Measurements from ENCODE around the gene HENMT1. TPM values are rescaled to one million over a fixed set of nuclear protein-coding genes. Genes with fewer than 3 reads are reported as not detected.

Gene HENMT1
- total RNA-seq, 1 donor from 2014 or later, result 3.7 TPM

DNA sequence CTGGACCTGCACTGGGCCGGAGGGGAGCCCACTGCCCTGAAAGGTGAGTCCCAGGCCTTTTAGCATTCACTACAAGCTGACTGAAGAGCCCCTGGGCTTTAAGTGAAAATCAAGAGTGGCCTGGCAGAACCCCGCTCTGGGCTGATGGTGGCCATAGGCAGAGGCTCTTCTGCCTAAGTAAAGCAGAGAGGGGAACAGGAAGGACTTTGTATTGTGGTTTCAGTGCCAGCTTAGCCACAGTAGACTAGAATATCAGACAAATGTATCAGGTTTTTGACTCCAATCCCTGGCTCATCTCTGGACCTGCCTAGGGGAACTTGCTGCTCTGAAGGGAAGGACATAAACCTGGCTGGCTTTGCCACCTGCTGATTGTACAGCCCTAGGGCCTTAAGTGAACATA, 10.2 kb upstream of the HENMT1 start:
- H3K27me3 Mint-ChIP-seq (ENCODE audit: insufficient read depth, low read depth), result no peaks in the 10 kb centered on the region
- TF ChIP-seq, protein P1, sequence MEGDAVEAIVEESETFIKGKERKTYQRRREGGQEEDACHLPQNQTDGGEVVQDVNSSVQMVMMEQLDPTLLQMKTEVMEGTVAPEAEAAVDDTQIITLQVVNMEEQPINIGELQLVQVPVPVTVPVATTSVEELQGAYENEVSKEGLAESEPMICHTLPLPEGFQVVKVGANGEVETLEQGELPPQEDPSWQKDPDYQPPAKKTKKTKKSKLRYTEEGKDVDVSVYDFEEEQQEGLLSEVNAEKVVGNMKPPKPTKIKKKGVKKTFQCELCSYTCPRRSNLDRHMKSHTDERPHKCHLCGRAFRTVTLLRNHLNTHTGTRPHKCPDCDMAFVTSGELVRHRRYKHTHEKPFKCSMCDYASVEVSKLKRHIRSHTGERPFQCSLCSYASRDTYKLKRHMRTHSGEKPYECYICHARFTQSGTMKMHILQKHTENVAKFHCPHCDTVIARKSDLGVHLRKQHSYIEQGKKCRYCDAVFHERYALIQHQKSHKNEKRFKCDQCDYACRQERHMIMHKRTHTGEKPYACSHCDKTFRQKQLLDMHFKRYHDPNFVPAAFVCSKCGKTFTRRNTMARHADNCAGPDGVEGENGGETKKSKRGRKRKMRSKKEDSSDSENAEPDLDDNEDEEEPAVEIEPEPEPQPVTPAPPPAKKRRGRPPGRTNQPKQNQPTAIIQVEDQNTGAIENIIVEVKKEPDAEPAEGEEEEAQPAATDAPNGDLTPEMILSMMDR (IDR thresholded peaks at IDR 0.05), result no peak
- H3K4me3 Mint-ChIP-seq, result no peak overlapping the region
- H3K9me3 Mint-ChIP-seq, result peaks cover 10% of the 10 kb centered on the region
- no peaks in the 10 kb centered on the region for H3K4me1 Mint-ChIP-seq
- no peak overlapping the region for H3K27ac ChIP-seq
- H3K4me2 ChIP-seq, result no peak overlapping the region
- peak overlapping the region; percentile 53 for H3K27ac Mint-ChIP-seq
- H3K4me3 ChIP-seq, result no peak overlapping the region
- H3F3A ChIP-seq (ENCODE audit: low read depth), result no peaks in the 10 kb centered on the region
- H4K20me1 ChIP-seq (ENCODE audit: low read depth), result no peaks in the 10 kb centered on the region
- no peaks in the 10 kb centered on the region for H3K9me3 ChIP-seq (ENCODE audit: low read depth)
- no peaks in the 10 kb centered on the region for H3K79me2 ChIP-seq (ENCODE audit: low read depth)
- DNase-seq (ENCODE audit: low spot score), result no peak
- no peaks in the 10 kb centered on the region for H3K27me3 ChIP-seq
- H2AFZ ChIP-seq (replicated peaks), result no peak overlapping the region
- H3K36me3 ChIP-seq, result no peaks in the 10 kb centered on the region
- H3K36me3 Mint-ChIP-seq, result peaks cover 2% of the 10 kb centered on the region
- H3K9ac ChIP-seq, result no peak overlapping the region
- H3K4me1 ChIP-seq, result no peaks in the 10 kb centered on the region

DNA sequence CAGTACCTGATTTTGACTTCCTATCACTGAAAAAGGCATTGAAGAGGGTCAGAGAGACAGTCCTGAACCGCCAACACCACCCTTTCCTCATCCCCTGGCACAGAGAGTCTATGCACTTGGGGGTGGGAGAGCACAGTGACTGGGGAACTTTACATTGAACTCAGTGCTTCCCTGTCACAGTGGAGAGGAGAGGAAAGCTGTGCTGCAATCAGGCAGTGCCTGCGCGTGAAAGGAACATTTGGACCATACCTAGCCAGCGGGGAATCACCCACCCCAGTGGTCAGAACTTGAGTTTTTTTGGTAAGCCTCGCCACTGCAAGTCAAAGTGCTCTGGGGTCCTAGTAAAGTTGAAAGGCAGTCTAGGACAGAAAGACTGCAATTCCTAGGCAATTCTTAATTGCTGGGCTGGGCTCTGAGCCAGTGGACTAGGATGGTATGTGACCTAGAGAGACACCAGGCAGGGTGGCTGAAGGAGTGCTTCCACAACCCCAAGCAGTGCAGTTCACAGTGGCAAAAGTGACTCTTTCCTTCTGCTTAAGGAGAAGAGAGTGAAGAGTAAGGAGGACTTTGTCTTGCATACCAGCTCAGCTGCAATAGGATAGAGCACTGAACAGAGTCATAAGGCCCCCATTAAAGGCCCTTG, 9.4 kb upstream of the HENMT1 start:
- Histone ChIP-seq H2AFZ (replicated peaks) (no peak overlapping the region), H3F3A (ENCODE audit: low read depth) (no peaks in the 10 kb centered on the region), H3K9ac (no peak overlapping the region), H3K4me2 (no peak overlapping the region), H3K79me2 (ENCODE audit: low read depth) (no peaks in the 10 kb centered on the region), H3K4me3 (no peak overlapping the region), H3K9me3 (ENCODE audit: low read depth) (no peaks in the 10 kb centered on the region), H3K27ac (no peak overlapping the region), H3K27me3 (no peaks in the 10 kb centered on the region), H3K36me3 (no peaks in the 10 kb centered on the region), H4K20me1 (ENCODE audit: low read depth) (no peaks in the 10 kb centered on the region), H3K4me1 (no peaks in the 10 kb centered on the region)
- no peak for DNase-seq (ENCODE audit: low spot score)
- Mint-ChIP-seq H3K36me3 (peaks cover 2% of the 10 kb centered on the region), H3K27ac (no peak overlapping the region), H3K4me1 (no peaks in the 10 kb centered on the region), H3K4me3 (no peak overlapping the region), H3K27me3 (ENCODE audit: insufficient read depth, low read depth) (peaks cover 2% of the 10 kb centered on the region), H3K9me3 (peaks cover 10% of the 10 kb centered on the region)
- TF ChIP-seq, protein P1 (IDR thresholded peaks at IDR 0.05), result no peak
- TF ChIP-seq EZH2 (IDR thresholded peaks at IDR 0.05) (no peak), EZH2phosphoT487 (IDR thresholded peaks at IDR 0.05) (no peak)

DNA sequence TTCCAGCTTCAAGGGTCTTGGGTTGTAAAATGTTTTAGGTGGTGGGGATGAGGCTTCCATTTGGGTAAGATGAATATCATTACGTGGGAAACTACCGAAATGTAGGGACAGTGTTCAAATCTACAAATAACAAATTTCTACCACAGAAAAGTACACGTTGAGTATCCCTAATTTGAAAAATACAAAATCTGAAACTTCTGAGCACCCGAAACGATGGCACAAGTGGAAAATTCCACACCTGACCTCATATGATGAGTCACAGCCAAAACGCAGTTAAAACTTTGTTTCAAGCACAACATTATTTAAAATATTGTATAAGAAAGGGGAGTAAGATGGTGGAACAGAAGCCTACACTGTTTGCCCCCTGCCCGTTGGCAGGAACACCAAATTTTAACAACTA, 8.8 kb upstream of the HENMT1 start:
- no peaks in the 10 kb centered on the region for H3F3A ChIP-seq (ENCODE audit: low read depth)

More for the DNA sequence above, 8.8 kb upstream of the HENMT1 start:
- TF ChIP-seq EZH2phosphoT487 (IDR thresholded peaks at IDR 0.05) (no peak), EZH2 (IDR thresholded peaks at IDR 0.05) (no peak)
- TF ChIP-seq, protein P1 (IDR thresholded peaks at IDR 0.05), result no peak
- Mint-ChIP-seq H3K9me3 (peaks cover 7% of the 10 kb centered on the region), H3K27ac (no peak overlapping the region), H3K36me3 (no peaks in the 10 kb centered on the region), H3K27me3 (ENCODE audit: insufficient read depth, low read depth) (peaks cover 2% of the 10 kb centered on the region), H3K4me1 (no peaks in the 10 kb centered on the region), H3K4me3 (no peak overlapping the region)
- Histone ChIP-seq H4K20me1 (ENCODE audit: low read depth) (no peaks in the 10 kb centered on the region), H3K9me3 (ENCODE audit: low read depth) (no peaks in the 10 kb centered on the region), H3K4me2 (no peak overlapping the region), H3K79me2 (ENCODE audit: low read depth) (no peaks in the 10 kb centered on the region), H3K4me3 (no peak overlapping the region), H3K9ac (no peak overlapping the region), H3K27me3 (no peaks in the 10 kb centered on the region), H3K36me3 (no peaks in the 10 kb centered on the region), H3K27ac (no peak overlapping the region), H3K4me1 (no peaks in the 10 kb centered on the region), H2AFZ (replicated peaks) (no peak overlapping the region)
- DNase-seq (ENCODE audit: low spot score), result no peak

Data from neural progenitor cell (in vitro differentiated cells).